Spleen (tissue), 11 donors: ENCODE measurements around the gene ITGA2B. TPM values are rescaled to one million over a fixed set of nuclear protein-coding genes. Genes with fewer than 3 reads are reported as not detected.
A peak's percentile ranks its signal among the peaks of the same experiment; 100 is the strongest.

Experiments
- DNase-seq: peaks from one replicate; pipeline ENCODE4 v3.0.0-alpha.2; 2020
- H3K27ac ChIP-seq, 8 donors: fragments of 200-600 bp; sonication (generic) in 7 of 8; 1 replicate in 4 of 8; 2 replicates in 4 of 8; pipeline versions ENCODE4 v1.5.0 to v1.8.0; 2016 to 2021; ENCODE audit warnings: inconsistent platforms in 4 of 8, mild to moderate bottlenecking in 4 of 8, moderate library complexity in 1 of 8
- H3K27me3 ChIP-seq, 7 donors: fragments of 200-600 bp; sonication (generic) in 6 of 7; replicated peaks in 1 of 7; 1 replicate in 4 of 7; 2 replicates in 3 of 7; pipeline versions ENCODE4 v1.5.0 to v1.8.0; 2016 to 2021; ENCODE audit warnings: inconsistent platforms in 3 of 7, mild to moderate bottlenecking in 1 of 7
- H3K36me3 ChIP-seq, 6 donors: fragments of 200-600 bp; sonication (generic) in 5 of 6; 1 replicate in 4 of 6; 2 replicates in 2 of 6; pipeline versions ENCODE4 v1.5.0 to v1.8.0; 2016 to 2021; ENCODE audit warnings: inconsistent platforms in 2 of 6
- H3K4me1 ChIP-seq, 6 donors: fragments of 200-600 bp; sonication (generic) in 5 of 6; 1 replicate in 3 of 6; 2 replicates in 3 of 6; pipeline versions ENCODE4 v1.5.0 to v1.8.0; 2016 to 2021; ENCODE audit warnings: inconsistent platforms in 3 of 6
- H3K4me3 ChIP-seq, 8 donors: fragments of 200-600 bp; sonication (generic) in 7 of 8; 1 replicate in 4 of 8; 2 replicates in 4 of 8; pipeline versions ENCODE4 v1.5.0 to v1.8.0; 2016 to 2021; ENCODE audit warnings: inconsistent platforms in 4 of 8, mild to moderate bottlenecking in 4 of 8, moderate library complexity in 2 of 8
- H3K9me3 ChIP-seq, 8 donors: fragments of 200-600 bp; sonication (generic) in 7 of 8; 1 replicate in 4 of 8; 2 replicates in 4 of 8; pipeline versions ENCODE4 v1.5.0 to v1.8.0; 2016 to 2021; ENCODE audit warnings: inconsistent platforms in 4 of 8
- POLR2A ChIP-seq, 3 donors: fragments of 450-650 bp; IDR thresholded peaks; one replicate each; pipeline ENCODE4 v1.5.1; 2017; ENCODE audit warnings: antibody characterized with exemption in 3 of 3, mild to moderate bottlenecking in 1 of 3
- POLR2AphosphoS5 ChIP-seq, 3 donors: sonication (generic); formaldehyde crosslinking; IDR thresholded peaks; one replicate each; pipeline ENCODE4 v1.5.1; 2017; ENCODE audit warnings: antibody characterized with exemption in 3 of 3
- WGBS, 5 donors: extraction: QIAGEN DNeasy Blood & Tissue Kit in 3 of 5; methylation state at CpG; one replicate each; pipeline versions ENCODE4 v1.1.5 to v1.1.7; 2013 to 2018; 5-methylcytosine and 5-hydroxymethylcytosine counted together
- intact Hi-C: fragments of 100-400 bp; cut with DNase I; formaldehyde crosslinking; loops from one replicate; pipeline ENCODE4 v1.15.0; 2023; ENCODE audit warnings: low total_unique reads
- polyA plus RNA-seq, 3 donors: library from polyadenylated mRNA; stranded (reverse); fragments of 200-250 nt; gene quantifications; one replicate each; pipeline ENCODE4 v1.2.1, GENCODE V29; 2013
- total RNA-seq, 7 donors: library from RNA; depleted of rRNA in 3 of 7; stranded (reverse); fragments of >200 nt in 3 of 7; fragmentation: NEBNext Ultra II Directional in 4 of 7; extraction: Animal tissue kit (Norgen Biotek cat#: 25700) in 4 of 7; gene quantifications; one replicate each; pipeline versions ENCODE4 v1.1.0 to v1.2.1, GENCODE V29; 2016 to 2021
- TF ChIP-seq, protein P1 (sequence below), 11 experiments: fragments of 200-600 bp in 7 of 11; fragments of 450-650 bp in 4 of 11; sonication (generic) in 4 of 11; IDR thresholded peaks in 8 of 11; conservative IDR thresholded peaks in 3 of 11; 1 replicate in 7 of 11; 2 replicates in 4 of 11; pipeline versions ENCODE4 v1.4.0 to v1.8.0; 2016 to 2021; ENCODE audit warnings: antibody characterized with exemption in 11 of 11, inconsistent platforms in 4 of 11, mild to moderate bottlenecking in 1 of 11
- donor health status: healthy with polysubstance abuse.
- donor health status: DM: no; HTN: no; CAD: no; lungs with moderate emphysema.
- donor health status: DM: no; HTN: no; CAD: no.
- donor health status: Bipolar disorder and iron deficiency.
- donor health status: healthy.
- donor health status: DM: no; HTN: no; CAD: no.
- donor health status: DM: yes; HTN: yes; CAD: no.

Gene ITGA2B
- total and polyA plus RNA-seq, 10 donors = 0.93 to 36.7 (median 23.0) TPM

DNA sequence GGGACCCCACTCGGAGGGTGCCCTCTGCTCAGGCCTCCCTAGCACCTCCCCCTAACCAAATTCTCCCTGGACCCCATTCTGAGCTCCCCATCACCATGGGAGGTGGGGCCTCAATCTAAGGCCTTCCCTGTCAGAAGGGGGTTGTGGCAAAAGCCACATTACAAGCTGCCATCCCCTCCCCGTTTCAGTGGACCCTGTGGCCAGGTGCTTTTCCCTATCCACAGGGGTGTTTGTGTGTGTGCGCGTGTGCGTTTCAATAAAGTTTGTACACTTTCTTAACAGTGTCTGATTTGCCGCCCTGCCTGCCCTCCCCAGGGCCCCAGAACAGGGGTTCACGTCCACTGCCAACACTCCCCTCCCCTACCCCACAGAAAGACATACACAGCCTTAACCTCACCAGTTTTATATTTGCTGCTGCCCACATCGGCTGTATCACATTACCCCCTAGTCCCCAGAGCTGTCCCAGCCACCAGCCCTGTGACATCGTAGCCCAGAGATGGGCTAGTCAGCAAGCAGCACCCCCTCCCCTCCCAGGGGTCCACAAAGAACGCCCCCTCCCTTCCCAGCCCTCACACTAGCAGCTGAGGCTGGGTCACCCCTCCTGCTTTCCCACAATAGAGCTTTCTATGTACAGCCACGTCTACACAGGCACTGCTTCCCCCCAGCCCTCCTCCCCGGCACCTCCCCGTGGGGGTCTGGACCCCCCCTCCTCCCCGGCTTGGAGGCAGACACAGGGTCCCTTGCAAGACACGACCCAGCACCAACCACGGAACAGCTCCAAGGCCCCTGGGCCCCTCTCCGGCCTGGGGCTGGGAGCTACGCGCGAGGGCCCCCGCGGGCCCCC is 36.4 kb downstream of the ITGA2B start:
- intact Hi-C loops = no loop called here
- 56 to 66% (median 62%) methylated on average over 14 to 22 of the region's 22 CpGs for WGBS, 5 donors
- peak overlapping the region in 7 of 8 donors; percentile 20 to 71 (median 36) for H3K4me3 ChIP-seq

GRCh38 chr17:44351961-44352827 is 37.3 kb downstream of the ITGA2B start:
- peak in 1 of 3 donors; percentile 56 for TF ChIP-seq POLR2AphosphoS5 (IDR thresholded peaks at IDR 0.05)
- TF ChIP-seq, protein P1, sequence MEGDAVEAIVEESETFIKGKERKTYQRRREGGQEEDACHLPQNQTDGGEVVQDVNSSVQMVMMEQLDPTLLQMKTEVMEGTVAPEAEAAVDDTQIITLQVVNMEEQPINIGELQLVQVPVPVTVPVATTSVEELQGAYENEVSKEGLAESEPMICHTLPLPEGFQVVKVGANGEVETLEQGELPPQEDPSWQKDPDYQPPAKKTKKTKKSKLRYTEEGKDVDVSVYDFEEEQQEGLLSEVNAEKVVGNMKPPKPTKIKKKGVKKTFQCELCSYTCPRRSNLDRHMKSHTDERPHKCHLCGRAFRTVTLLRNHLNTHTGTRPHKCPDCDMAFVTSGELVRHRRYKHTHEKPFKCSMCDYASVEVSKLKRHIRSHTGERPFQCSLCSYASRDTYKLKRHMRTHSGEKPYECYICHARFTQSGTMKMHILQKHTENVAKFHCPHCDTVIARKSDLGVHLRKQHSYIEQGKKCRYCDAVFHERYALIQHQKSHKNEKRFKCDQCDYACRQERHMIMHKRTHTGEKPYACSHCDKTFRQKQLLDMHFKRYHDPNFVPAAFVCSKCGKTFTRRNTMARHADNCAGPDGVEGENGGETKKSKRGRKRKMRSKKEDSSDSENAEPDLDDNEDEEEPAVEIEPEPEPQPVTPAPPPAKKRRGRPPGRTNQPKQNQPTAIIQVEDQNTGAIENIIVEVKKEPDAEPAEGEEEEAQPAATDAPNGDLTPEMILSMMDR (IDR thresholded peaks at IDR 0.05 in 8 of 11, conservative IDR thresholded peaks at IDR 0.05 in 3 of 11) = no peak
- no peak for TF ChIP-seq POLR2A (IDR thresholded peaks at IDR 0.05)
- H3K27ac ChIP-seq = no peak overlapping the region
- WGBS, 5 donors = 81 to 89% (median 85%) methylated on average over 5 to 36 of the region's 36 CpGs
- DNase-seq = no peak
- intact Hi-C loops = no loop called here
- no peaks in the 10 kb centered on the region for H3K9me3 ChIP-seq
- peaks cover 16 to 67% (median 50%) of the 10 kb centered on the region in 6 donors for H3K4me1 ChIP-seq
- peaks cover 0 to 7% (median 0%) of the 10 kb centered on the region in 7 donors for H3K27me3 ChIP-seq
- H3K36me3 ChIP-seq = peaks cover 0 to 54% (median 44%) of the 10 kb centered on the region in 6 donors
- H3K4me3 ChIP-seq = no peak overlapping the region

More for the DNA sequence above, 36.4 kb downstream of the ITGA2B start:
- DNase-seq = no peak
- Histone ChIP-seq H3K36me3 (peaks cover 0 to 54% (median 44%) of the 10 kb centered on the region in 6 donors), H3K9me3 (no peaks in the 10 kb centered on the region), H3K4me1 (peaks cover 10 to 58% (median 41%) of the 10 kb centered on the region in 6 donors), H3K27me3 (peaks cover 0 to 7% (median 0%) of the 10 kb centered on the region in 7 donors), H3K27ac (peak overlapping the region in 1 of 8 donors; percentile 31)
- TF ChIP-seq, protein P1 (IDR thresholded peaks at IDR 0.05 in 8 of 11, conservative IDR thresholded peaks at IDR 0.05 in 3 of 11) = no peak
- TF ChIP-seq POLR2A (IDR thresholded peaks at IDR 0.05) (no peak), POLR2AphosphoS5 (IDR thresholded peaks at IDR 0.05) (peak in 1 of 3 donors; percentile 5)

DNA sequence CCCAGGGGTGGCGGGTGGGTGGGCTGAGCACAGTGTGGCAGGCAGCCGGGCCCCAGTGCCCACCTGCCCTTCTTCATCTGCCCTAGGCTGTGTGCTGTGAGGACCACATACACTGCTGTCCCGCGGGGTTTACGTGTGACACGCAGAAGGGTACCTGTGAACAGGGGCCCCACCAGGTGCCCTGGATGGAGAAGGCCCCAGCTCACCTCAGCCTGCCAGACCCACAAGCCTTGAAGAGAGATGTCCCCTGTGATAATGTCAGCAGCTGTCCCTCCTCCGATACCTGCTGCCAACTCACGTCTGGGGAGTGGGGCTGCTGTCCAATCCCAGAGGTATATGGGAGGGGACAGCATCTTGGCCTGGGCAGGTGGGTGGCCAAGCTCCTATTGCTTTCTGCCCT is 38.0 kb downstream of the ITGA2B start:
- Histone ChIP-seq H3K36me3 (peaks cover 0 to 54% (median 44%) of the 10 kb centered on the region in 6 donors), H3K27ac (no peak overlapping the region), H3K4me3 (no peak overlapping the region), H3K9me3 (no peaks in the 10 kb centered on the region), H3K4me1 (peaks cover 22 to 74% (median 57%) of the 10 kb centered on the region in 6 donors), H3K27me3 (peaks cover 0 to 7% (median 0%) of the 10 kb centered on the region in 7 donors)
- no peak for DNase-seq
- WGBS, 5 donors = 92 to 97% (median 93%) methylated on average over 3 to 8 of the region's 8 CpGs
- TF ChIP-seq, protein P1 (IDR thresholded peaks at IDR 0.05 in 8 of 11, conservative IDR thresholded peaks at IDR 0.05 in 3 of 11) = no peak
- TF ChIP-seq POLR2A (IDR thresholded peaks at IDR 0.05) (no peak), POLR2AphosphoS5 (IDR thresholded peaks at IDR 0.05) (no peak)
- intact Hi-C loops = no loop called here
